Stromal cell of bone marrow (primary cell): ENCODE data around the gene LRRC56.

Experiments
- DNase-seq: peaks from one replicate; pipeline ENCODE4 v3.0.0-alpha.2; 2012; ENCODE audit warnings: low read depth

LRRC56 gene

GRCh38 chr11:521177-521688, 16.1 kb upstream of the LRRC56 start:
- DNase-seq, result no peak

GRCh38 chr11:526192-526591, 11.1 kb upstream of the LRRC56 start:
- DNase-seq, result no peak

- no peak for DNase-seq
Measured at GRCh38 chr11:528166-528814, 9.0 kb upstream of the LRRC56 start.

GRCh38 chr11:528815-529727, 8.3 kb upstream of the LRRC56 start:
- no peak for DNase-seq

GRCh38 chr11:529728-530411, 7.5 kb upstream of the LRRC56 start:
- DNase-seq, result no peak

- no peak for DNase-seq
Measured at GRCh38 chr11:530960-531831, 6.1 kb upstream of the LRRC56 start.

GRCh38 chr11:531919-532526, 5.3 kb upstream of the LRRC56 start:
- no peak for DNase-seq

- no peak for DNase-seq
Measured at GRCh38 chr11:532527-532985, 4.8 kb upstream of the LRRC56 start.

- no peak for DNase-seq
Measured at GRCh38 chr11:532986-533585, 4.2 kb upstream of the LRRC56 start.

GRCh38 chr11:533586-534395, 3.5 kb upstream of the LRRC56 start:
- no peak for DNase-seq

GRCh38 chr11:534396-535209, 2.7 kb upstream of the LRRC56 start:
- no peak for DNase-seq

- no peak for DNase-seq
Measured at GRCh38 chr11:535210-535518, 2.2 kb upstream of the LRRC56 start.

- peak; percentile 85 for DNase-seq
Measured at GRCh38 chr11:535519-536454, 1.5 kb upstream of the LRRC56 start, which contains the start of gene HRAS. Gene HRAS (minus strand): TSS chr11:535576.

GRCh38 chr11:537622-538430, 499 bp downstream of the LRRC56 start:
- no peak for DNase-seq

GRCh38 chr11:538431-539051, 1.2 kb downstream of the LRRC56 start:
- no peak for DNase-seq

GRCh38 chr11:539971-540481, 2.7 kb downstream of the LRRC56 start:
- no peak for DNase-seq
